Progenitor cell of endocrine pancreas (in vitro differentiated cells): ENCODE results near the gene KCNE2. TPM values are rescaled to one million over a fixed set of nuclear protein-coding genes. Genes with fewer than 3 reads are reported as not detected.

Source experiments
- DNase-seq: peaks from one replicate; pipeline ENCODE4 v3.0.0; 2021; ENCODE audit warnings: low spot score; ENCODE audit not compliant: unreplicated experiment
- H3K27ac Mint-ChIP-seq: 2 replicates; pipeline ENCODE4 v1.8.0; 2021; ENCODE audit warnings: mild to moderate bottlenecking, moderate library complexity, mixed read lengths
- H3K27me3 Mint-ChIP-seq: 2 replicates; pipeline ENCODE4 v1.8.0; 2021; ENCODE audit warnings: mixed read lengths
- H3K36me3 Mint-ChIP-seq: 2 replicates; pipeline ENCODE4 v1.8.0; 2022; ENCODE audit warnings: mixed read lengths; ENCODE audit not compliant: insufficient read depth
- H3K4me1 Mint-ChIP-seq: 2 replicates; pipeline ENCODE4 v1.8.0; 2021; ENCODE audit warnings: low read depth, mixed read lengths
- H3K4me3 Mint-ChIP-seq: 2 replicates; pipeline ENCODE4 v1.8.0; 2021; ENCODE audit warnings: low read depth, mild to moderate bottlenecking, moderate library complexity, mixed read lengths
- H3K9me3 Mint-ChIP-seq: 2 replicates; pipeline ENCODE4 v1.8.0; 2021; ENCODE audit warnings: low read depth, mixed read lengths
- long read RNA-seq: library from polyadenylated mRNA; unstranded; transcript quantifications from one replicate; pipeline ENCODE4 v2.0.0, GENCODE V29; 2020
- total RNA-seq: library from RNA; stranded (reverse); gene quantifications from 2 replicates; pipeline ENCODE4 v1.2.1, GENCODE V29; 2021
- TF ChIP-seq, protein P1 (sequence below): fragments of 200-600 bp; sonication (generic); IDR thresholded peaks from one replicate; pipeline ENCODE4 v1.5.0; 2021; ENCODE audit warnings: antibody characterized with exemption, mild to moderate bottlenecking; ENCODE audit not compliant: unreplicated experiment

The KCNE2 gene, protein sequence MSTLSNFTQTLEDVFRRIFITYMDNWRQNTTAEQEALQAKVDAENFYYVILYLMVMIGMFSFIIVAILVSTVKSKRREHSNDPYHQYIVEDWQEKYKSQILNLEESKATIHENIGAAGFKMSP
- 0.55 and 0.58 TPM in 2 replicates for total RNA-seq
- long read RNA-seq: 0 reads

DNA sequence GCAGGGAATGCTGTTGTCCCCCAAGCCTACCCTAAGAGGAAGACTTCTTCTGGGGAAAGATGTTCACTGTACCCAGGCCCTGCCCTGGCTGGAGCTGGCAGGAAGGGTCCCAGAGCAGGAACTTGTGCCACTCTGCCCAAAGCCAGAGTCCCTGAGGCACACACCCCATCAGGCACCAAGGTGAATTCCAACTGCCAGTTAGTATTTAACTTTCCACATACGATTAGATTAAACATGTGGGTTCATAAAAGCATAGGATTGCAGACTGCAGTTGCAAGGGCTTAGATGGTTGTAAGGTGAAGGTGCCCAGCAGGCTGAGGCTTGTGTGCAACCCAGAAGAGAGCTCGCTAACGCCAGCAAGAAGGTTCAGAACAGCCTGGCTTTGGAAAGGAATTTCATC, at the start of gene KCNE2:
Gene KCNE2, plus strand, starts transcription at position 274 of the 400 bp plus-strand sequence. CDS start 6,473 bp downstream, outside the sequence.
- no peak for DNase-seq
- Mint-ChIP-seq H3K27ac (no peak within 1 kb of the TSS), H3K4me1 (peaks cover 14% of the 10 kb centered on the region), H3K27me3 (peaks cover 4% of the 10 kb centered on the region), H3K9me3 (peaks cover 3% of the 10 kb centered on the region), H3K36me3 (peaks cover 2% of the 10 kb centered on the region), H3K4me3 (no peak within 1 kb of the TSS)
- TF ChIP-seq, protein P1, sequence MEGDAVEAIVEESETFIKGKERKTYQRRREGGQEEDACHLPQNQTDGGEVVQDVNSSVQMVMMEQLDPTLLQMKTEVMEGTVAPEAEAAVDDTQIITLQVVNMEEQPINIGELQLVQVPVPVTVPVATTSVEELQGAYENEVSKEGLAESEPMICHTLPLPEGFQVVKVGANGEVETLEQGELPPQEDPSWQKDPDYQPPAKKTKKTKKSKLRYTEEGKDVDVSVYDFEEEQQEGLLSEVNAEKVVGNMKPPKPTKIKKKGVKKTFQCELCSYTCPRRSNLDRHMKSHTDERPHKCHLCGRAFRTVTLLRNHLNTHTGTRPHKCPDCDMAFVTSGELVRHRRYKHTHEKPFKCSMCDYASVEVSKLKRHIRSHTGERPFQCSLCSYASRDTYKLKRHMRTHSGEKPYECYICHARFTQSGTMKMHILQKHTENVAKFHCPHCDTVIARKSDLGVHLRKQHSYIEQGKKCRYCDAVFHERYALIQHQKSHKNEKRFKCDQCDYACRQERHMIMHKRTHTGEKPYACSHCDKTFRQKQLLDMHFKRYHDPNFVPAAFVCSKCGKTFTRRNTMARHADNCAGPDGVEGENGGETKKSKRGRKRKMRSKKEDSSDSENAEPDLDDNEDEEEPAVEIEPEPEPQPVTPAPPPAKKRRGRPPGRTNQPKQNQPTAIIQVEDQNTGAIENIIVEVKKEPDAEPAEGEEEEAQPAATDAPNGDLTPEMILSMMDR: no peak

DNA sequence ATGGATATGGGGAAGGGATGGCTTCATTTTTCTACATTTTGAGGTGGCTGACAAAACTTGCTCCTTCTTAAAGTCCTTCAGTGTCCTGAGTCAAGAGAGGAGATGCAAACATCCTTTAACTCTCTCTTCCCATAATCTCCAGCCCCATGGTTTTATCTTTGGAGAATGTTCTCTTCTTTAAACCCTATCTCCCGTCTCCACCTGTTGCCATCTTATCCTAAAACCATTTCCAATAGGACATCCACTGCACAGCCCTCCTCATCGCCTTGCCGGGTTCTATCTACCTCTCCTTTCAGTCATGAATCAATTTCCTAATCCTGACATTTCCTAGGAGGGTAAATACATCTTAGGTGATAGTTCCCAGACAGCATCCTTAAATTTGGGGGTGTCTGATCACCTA, 44.2 kb upstream of the KCNE2 start:
- Mint-ChIP-seq H3K4me1 (no peaks in the 10 kb centered on the region), H3K27me3 (peaks cover 8% of the 10 kb centered on the region)
- no peak for DNase-seq

DNA sequence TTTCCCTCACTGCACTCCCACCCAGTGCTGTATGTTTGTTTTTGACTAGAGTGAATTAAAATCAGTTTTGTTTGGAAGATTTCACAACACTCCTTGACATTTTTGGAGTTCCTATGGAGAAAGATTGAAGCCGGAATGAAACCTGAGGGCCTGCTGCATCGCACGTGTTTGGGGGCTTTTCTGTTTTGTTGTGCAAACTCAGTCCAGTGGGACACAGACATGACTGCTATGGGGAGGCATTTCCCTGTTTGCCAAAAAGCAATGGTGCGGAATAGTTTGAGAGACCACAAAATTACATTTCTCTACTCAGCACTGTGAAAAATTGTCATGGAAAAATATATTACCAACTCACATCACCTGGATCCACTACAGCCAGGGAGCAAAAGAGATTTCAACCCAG, 43.8 kb upstream of the KCNE2 start:
- DNase-seq: no peak
- Mint-ChIP-seq H3K9me3 (no peaks in the 10 kb centered on the region), H3K36me3 (no peaks in the 10 kb centered on the region), H3K27me3 (peaks cover 8% of the 10 kb centered on the region), H3K4me3 (no peak overlapping the region), H3K4me1 (no peaks in the 10 kb centered on the region), H3K27ac (no peak overlapping the region)
- TF ChIP-seq, protein P1: no peak

More for the DNA sequence above, 44.2 kb upstream of the KCNE2 start:
- Mint-ChIP-seq H3K9me3 (no peaks in the 10 kb centered on the region), H3K4me3 (no peak overlapping the region), H3K27ac (no peak overlapping the region), H3K36me3 (no peaks in the 10 kb centered on the region)
- TF ChIP-seq, protein P1: no peak

DNA sequence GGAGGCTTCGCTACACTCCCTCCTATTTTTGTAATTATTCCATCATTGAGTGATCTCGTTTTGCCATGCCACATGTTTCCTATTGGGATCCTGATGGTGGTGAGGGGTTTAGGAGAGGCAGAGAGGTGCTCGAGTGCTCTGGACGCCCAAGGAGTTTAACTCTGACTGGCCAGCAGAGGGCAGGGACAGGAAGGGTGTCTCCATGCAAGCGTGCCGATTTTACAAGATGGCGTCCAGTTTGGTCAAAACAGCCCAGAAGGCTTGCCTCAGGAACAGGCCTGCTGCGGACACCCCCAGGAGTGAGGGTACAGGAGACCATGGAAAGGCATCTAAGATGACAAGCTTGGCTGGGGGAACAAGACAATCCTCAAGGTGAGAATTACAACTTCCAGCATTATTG, 33.8 kb upstream of the KCNE2 start:
- peaks cover 4% of the 10 kb centered on the region for H3K9me3 Mint-ChIP-seq
- H3K27ac Mint-ChIP-seq: no peak overlapping the region
- peaks cover 2% of the 10 kb centered on the region for H3K4me1 Mint-ChIP-seq
- no peak overlapping the region for H3K4me3 Mint-ChIP-seq
- TF ChIP-seq, protein P1: no peak
- DNase-seq: no peak
- H3K36me3 Mint-ChIP-seq: no peaks in the 10 kb centered on the region
- H3K27me3 Mint-ChIP-seq: no peaks in the 10 kb centered on the region

DNA sequence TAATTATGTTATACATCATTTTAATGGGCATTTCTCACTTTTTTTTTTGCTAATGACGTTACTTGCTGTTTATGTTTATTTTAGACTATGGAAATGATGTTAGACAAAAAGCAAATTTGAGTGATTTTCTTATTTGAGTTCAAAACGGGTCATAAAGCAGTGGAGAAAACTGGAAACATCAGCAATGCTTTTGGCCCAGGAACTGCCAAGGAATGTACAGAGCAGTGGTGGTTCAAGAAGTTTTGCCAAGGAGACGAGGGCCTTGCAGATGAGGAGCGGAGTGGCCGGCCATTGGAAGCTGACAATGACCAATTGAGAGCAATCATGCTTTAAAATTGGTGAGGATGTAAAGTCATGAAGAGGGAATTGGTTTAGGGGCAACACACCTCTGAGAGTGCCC, 32.1 kb upstream of the KCNE2 start:
- Mint-ChIP-seq H3K9me3 (peaks cover 4% of the 10 kb centered on the region), H3K4me3 (no peak overlapping the region), H3K27me3 (no peaks in the 10 kb centered on the region)

More for the DNA sequence above, 32.1 kb upstream of the KCNE2 start:
- H3K36me3 Mint-ChIP-seq: no peaks in the 10 kb centered on the region
- peaks cover 2% of the 10 kb centered on the region for H3K4me1 Mint-ChIP-seq
- DNase-seq: no peak
- H3K27ac Mint-ChIP-seq: no peak overlapping the region
- TF ChIP-seq, protein P1: no peak
